NB4 (cell line): ENCODE results near the gene TRAP1.

Experiments
- CTCF ChIP-seq: IDR thresholded peaks from one replicate; pipeline ENCODE4 v1.5.1; 2012; ENCODE audit warnings: low read depth, low read length
- MAX ChIP-seq: IDR thresholded peaks from 2 replicates; pipeline ENCODE4 v1.6.1; 2011; ENCODE audit warnings: low read depth, low read length
- MYC ChIP-seq: IDR thresholded peaks from 2 replicates; pipeline ENCODE4 v1.6.1; 2011; ENCODE audit warnings: low read depth, low read length

GRCh38 chr16:3618769-3619141, 98.6 kb downstream of the TRAP1 start:
- no peak for TF ChIP-seq CTCF
- TF ChIP-seq MYC = no peak
- TF ChIP-seq MAX = no peak
